K562 (cell line): ENCODE results near the gene POF1B. TPM values are rescaled to one million over a fixed set of nuclear protein-coding genes. Genes with fewer than 3 reads are reported as not detected.

Experiments used
- AFF1 ChIP-seq, 2 experiments: fragments of 450-650 bp; IDR thresholded peaks; 2 replicates each; pipeline ENCODE4 v1.6.1; 2018; ENCODE audit warnings: mild to moderate bottlenecking in 2 of 2, low read depth in 1 of 2; ENCODE audit not compliant: partially characterized antibody in 2 of 2
- HDAC2 ChIP-seq: fragments of 450-650 bp; IDR thresholded peaks from 2 replicates; pipeline ENCODE4 v1.6.1; 2016; ENCODE audit warnings: mild to moderate bottlenecking
- MNT ChIP-seq, 2 experiments: fragments of 450-650 bp; conservative IDR thresholded peaks; 2 replicates each; pipeline ENCODE4 v1.6.1; 2017; ENCODE audit warnings: mild to moderate bottlenecking in 2 of 2, moderate library complexity in 2 of 2
- NBN ChIP-seq: fragments of 450-650 bp; IDR thresholded peaks from 2 replicates; pipeline ENCODE4 v1.6.1; 2016; ENCODE audit warnings: low read depth, mild to moderate bottlenecking
- NR2F6 ChIP-seq: fragments of 450-650 bp; formaldehyde crosslinking; IDR thresholded peaks from 2 replicates; pipeline ENCODE4 v1.4.0; 2020; ENCODE audit warnings: mild to moderate bottlenecking
- RAD51 ChIP-seq: fragments of 450-650 bp; IDR thresholded peaks from 2 replicates; pipeline ENCODE4 v1.7.1; 2016; ENCODE audit warnings: low read depth, mild to moderate bottlenecking, borderline replicate concordance
- TAF1 ChIP-seq: IDR thresholded peaks from 2 replicates; pipeline ENCODE4 v1.6.1; 2011; ENCODE audit warnings: mild to moderate bottlenecking, low read length, moderate library complexity; ENCODE audit not compliant: insufficient read depth, control insufficient read depth, severe bottlenecking; ENCODE audit errors: extremely low read depth
- ZNF764 ChIP-seq: fragments of 250-450 bp; sonication (Bioruptor Pico); IDR thresholded peaks from 2 replicates; pipeline ENCODE4 v1.4.0; 2020; ENCODE audit warnings: low read depth, mild to moderate bottlenecking, moderate library complexity
- ZSCAN32 ChIP-seq: fragments of 450-650 bp; formaldehyde crosslinking; IDR thresholded peaks from 2 replicates; pipeline ENCODE4 v1.4.0; 2020; ENCODE audit warnings: mild to moderate bottlenecking, moderate library complexity
- polyA plus RNA-seq, 8 experiments: library from polyadenylated mRNA; depleted of rRNA in 4 of 8; stranded (reverse) in 5 of 8; unstranded in 3 of 8; fragments of >200 nt; fragmentation: Nextera tagmentation in 2 of 8; fragmentation: Illumina TruSeq in 1 of 8; extraction: Ambion mirVana in 2 of 8; extraction: Trizol in 1 of 8; gene quantifications; 2 replicates each; pipeline versions ENCODE4 v1.2.1 to v1.2.3, GENCODE V29; 2011 to 2014; ENCODE audit warnings: inconsistent platforms in 1 of 8, missing spikeins in 1 of 8
- total RNA-seq, 7 experiments: library from RNA; depleted of rRNA in 6 of 7; stranded (reverse); fragments of >200 nt in 6 of 7; fragmentation: Illumina TruSeq in 2 of 7; extraction: Trizol in 2 of 7; gene quantifications; 2 replicates each; pipeline versions ENCODE4 v1.2.1 to v1.2.3, GENCODE V29; 2011 to 2021; ENCODE audit warnings: low replicate concordance in 1 of 7

The POF1B gene
- total and polyA plus RNA-seq, 9 of the 15 experiments (the other 6 are each of a cell fraction or from before 2014, with no cell fraction given): 0.03 to 0.57 (median 0.07) TPM; not detected in 1

DNA sequence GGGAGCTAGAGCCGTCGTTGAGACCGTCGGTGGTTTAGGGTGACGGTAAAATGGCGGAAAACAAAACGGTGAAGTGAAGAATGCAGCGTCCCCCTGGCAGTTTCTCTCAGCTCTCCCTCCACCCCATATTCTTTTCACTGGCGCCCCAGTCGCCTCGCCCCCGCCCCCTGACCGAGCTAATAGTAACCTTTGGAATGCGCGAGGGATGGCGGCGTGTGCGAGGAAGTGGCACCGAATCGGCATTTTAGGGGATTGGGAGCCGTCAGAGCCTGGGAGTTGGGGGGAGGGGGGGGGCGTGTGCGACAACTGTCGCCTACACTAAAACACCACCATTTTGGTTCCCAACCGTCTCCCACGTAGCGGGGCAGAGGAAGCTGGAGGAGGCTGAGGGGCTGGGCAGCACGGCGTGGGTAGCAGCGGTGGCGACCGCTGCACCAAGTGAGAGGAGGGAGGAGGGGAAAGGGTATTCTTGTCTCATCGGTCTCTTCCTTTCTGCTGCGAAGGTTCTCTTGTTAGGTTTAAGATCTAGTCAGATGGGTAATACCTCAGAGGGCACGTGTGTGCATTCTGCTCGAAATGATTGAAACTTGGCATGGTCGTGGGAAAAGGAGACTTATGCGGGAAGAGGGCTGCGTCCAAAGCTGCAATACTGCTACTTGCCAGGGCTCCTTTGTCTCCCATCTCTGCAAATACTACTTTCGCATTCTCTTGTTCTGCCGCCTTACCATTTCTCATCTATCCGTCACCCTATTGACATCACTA lies 134.8 kb downstream of the POF1B start (continued):
- TF ChIP-seq TAF1 (peak; percentile 18), ZNF764 (CRISPR knock-in tag) (no peak), NBN (no peak), RAD51 (no peak), NR2F6 (CRISPR knock-in tag) (no peak), ZSCAN32 (CRISPR knock-in tag) (no peak), HDAC2 (no peak), AFF1 (IDR thresholded peaks at IDR 0.05; ENCODE audit: low read depth in 1 of 2, partially characterized antibody in 2 of 2) (no peak), MNT (conservative IDR thresholded peaks at IDR 0.05) (no peak)
